Spleen (tissue), 7 donors: Measurements from ENCODE around the gene PTPRN2.

Experiments
- POLR2A ChIP-seq, 3 donors: fragments of 450-650 bp; IDR thresholded peaks; one replicate each; pipeline ENCODE4 v1.5.1; 2017; ENCODE audit warnings: antibody characterized with exemption in 3 of 3, mild to moderate bottlenecking in 1 of 3
- POLR2AphosphoS5 ChIP-seq, 3 donors: sonication (generic); formaldehyde crosslinking; IDR thresholded peaks; one replicate each; pipeline ENCODE4 v1.5.1; 2017; ENCODE audit warnings: antibody characterized with exemption in 3 of 3
- TF ChIP-seq, protein P1 (sequence below), 11 experiments: fragments of 200-600 bp in 7 of 11; fragments of 450-650 bp in 4 of 11; sonication (generic) in 4 of 11; IDR thresholded peaks in 8 of 11; conservative IDR thresholded peaks in 3 of 11; 1 replicate in 7 of 11; 2 replicates in 4 of 11; pipeline versions ENCODE4 v1.4.0 to v1.8.0; 2016 to 2021; ENCODE audit warnings: antibody characterized with exemption in 11 of 11, inconsistent platforms in 4 of 11, mild to moderate bottlenecking in 1 of 11
- donor health status: DM: no; HTN: no; CAD: no; lungs with moderate emphysema.
- donor health status: DM: no; HTN: no; CAD: no.
- donor health status: DM: no; HTN: no; CAD: no.

DNA sequence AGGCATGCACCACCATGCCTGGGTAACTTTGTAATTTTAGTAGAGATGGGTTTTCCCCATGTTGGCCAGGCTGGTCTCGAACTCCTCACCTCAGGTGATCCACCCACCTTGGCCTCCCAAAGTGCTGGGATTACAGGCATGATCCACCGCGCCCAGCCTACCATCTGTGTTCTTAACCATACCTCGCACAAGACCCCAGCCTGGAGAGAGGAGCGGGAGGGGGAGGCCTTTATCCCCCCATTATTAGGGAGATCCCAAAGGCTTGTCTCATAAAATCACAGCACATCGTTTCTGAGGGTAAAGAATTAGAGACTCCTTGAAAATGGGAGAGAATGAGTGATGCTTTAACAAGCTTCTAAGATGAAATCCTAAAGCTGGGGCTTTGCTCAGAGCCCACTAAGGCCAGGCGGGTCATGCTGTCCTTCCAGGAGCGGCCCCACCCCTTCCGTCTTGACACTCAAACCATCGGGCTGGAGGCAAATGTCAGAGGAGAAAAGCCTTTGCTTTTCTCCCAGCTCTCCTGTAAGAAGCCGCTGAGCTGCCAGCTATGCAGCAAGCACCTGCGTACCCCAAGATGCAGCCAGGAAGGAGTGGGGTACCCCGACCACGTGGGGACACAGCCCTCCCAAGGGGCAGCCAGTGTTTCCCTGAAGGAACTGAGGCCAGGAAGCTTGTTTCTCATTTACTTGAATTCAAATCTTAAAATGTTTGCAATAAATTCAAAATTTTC, 339.7 kb downstream of the PTPRN2 start:
- TF ChIP-seq, protein P1, sequence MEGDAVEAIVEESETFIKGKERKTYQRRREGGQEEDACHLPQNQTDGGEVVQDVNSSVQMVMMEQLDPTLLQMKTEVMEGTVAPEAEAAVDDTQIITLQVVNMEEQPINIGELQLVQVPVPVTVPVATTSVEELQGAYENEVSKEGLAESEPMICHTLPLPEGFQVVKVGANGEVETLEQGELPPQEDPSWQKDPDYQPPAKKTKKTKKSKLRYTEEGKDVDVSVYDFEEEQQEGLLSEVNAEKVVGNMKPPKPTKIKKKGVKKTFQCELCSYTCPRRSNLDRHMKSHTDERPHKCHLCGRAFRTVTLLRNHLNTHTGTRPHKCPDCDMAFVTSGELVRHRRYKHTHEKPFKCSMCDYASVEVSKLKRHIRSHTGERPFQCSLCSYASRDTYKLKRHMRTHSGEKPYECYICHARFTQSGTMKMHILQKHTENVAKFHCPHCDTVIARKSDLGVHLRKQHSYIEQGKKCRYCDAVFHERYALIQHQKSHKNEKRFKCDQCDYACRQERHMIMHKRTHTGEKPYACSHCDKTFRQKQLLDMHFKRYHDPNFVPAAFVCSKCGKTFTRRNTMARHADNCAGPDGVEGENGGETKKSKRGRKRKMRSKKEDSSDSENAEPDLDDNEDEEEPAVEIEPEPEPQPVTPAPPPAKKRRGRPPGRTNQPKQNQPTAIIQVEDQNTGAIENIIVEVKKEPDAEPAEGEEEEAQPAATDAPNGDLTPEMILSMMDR (IDR thresholded peaks at IDR 0.05 in 8 of 11, conservative IDR thresholded peaks at IDR 0.05 in 3 of 11) = no peak
- TF ChIP-seq POLR2A (IDR thresholded peaks at IDR 0.05) = no peak
- no peak for TF ChIP-seq POLR2AphosphoS5 (IDR thresholded peaks at IDR 0.05)
